GM18517 (cell line): ENCODE measurements around the gene CHRM5.
"Not testable (repeated sequence)": the region's sequence is repeated elsewhere in the genome, so short reads cannot be mapped to it uniquely, and the experiment has no call there.

Experiments
- ATAC-seq: cut with Tn5 transposase; IDR thresholded peaks from one replicate; pipeline ENCODE4 v1.9.1; 2021; ENCODE audit warnings: mild to moderate bottlenecking, moderate library complexity; ENCODE audit not compliant: unreplicated experiment

The CHRM5 gene

GRCh38 chr15:34038871-34039789 is 70.8 kb downstream of the CHRM5 start, which contains the start of gene AVEN:
Gene AVEN, minus strand, starts transcription at chr15:34039204. Its CDS starts 158 bp downstream, at chr15:34039046.
- peak; percentile 42 for ATAC-seq

DNA sequence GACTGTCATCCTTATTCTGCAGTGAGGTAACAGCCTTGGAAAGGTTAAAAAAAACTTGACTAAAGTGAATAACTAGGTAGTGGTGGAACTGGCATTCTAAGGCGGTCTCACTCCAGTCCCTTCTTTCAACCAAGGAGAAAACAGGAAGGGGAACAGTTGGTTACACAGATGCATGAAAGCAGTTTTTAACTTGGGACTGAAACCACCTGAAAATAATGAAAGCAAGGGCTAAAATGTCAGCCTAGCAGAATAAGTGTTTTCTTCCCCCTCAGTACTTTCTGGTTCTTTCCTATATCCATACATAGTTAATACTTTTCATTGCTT is 71.5 kb downstream of the CHRM5 start:
- ATAC-seq = peak; percentile 27

DNA sequence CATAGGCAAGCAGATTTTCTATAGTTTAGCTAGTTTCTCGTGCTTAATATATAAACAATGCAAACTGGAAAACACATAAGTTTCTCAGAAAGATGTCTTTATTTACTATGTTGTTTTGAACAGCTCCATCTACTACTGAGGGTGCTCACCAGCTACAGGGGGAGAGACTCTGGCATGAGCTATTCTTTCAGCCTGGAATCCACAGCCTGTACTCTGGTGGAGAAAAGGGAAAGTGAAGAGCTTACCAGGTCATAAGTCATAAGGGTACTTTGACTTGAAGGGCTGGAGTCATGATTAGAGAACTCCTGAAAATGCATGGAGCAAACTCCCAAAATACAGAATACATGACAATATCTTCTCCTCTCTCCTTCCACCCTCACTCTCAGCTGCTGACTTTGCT is 75.1 kb downstream of the CHRM5 start:
- ATAC-seq = no peak

- no peak for ATAC-seq
Measured at GRCh38 chr15:34043813-34044212, 75.5 kb downstream of the CHRM5 start.

GRCh38 chr15:34046471-34047145 is 78.3 kb downstream of the CHRM5 start:
- ATAC-seq = no peak

DNA sequence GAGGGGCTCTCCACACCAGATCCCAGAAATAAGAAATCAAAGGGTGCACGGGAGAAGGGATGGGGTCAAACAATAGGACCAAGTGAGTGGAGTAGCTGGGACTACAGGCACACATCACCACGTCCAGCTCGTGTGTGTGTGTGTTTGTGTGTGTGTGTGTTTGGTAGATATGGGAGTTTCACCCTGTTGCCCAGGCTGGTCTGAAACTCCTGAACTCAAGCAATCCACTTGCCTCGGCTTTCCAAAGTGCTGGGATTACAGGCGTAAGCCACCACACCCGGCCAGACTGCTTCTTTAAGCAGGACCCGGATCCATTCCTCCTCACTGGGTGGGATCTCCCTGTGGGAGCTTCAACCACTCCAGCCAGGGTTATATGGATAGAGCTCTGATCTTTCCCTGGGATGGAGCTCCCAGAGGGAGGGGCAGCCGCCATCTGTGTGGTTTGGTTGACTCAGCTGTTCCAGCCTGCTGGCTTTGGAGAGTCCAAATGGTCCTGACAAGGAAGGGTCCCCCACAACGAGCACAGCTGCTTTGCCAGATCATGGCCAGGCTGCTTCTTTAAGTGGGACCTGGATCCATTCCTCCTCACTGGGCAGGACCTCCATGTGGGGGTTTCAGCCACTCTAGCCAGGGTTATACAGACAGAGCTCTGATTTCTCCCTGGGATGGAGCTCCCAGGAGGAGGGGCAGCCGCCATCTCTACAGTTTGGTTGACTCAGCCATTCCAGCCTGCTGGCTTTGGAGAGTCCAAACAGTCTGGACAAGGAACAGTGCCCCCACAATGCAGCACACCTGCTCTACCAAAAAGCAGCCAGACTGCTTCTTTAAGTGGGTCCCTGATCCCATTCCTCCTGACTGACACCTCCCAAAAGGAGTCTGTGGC is 79.8 kb downstream of the CHRM5 start:
- no peak for ATAC-seq

DNA sequence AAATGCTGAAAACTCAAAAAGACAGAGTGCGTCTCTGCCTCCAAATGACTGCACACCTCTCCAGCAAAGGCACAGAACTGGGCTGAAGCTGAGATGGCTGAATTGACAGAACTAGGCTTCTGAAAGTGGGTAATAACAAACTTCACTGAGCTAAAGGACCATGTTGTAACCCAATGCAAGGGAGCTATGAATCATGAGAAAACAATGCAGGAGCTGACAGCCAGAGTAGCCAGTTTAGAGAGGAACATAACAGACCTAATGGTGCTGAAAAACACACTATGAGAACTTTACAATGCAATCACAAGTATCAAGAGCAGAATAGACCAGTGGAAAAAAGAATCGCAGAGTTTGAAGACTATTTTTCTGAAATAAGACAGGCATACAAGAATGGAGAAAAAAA is 80.8 kb downstream of the CHRM5 start:
- ATAC-seq = no peak

GRCh38 chr15:34050385-34050784 is 82.1 kb downstream of the CHRM5 start:
- not testable (repeated sequence) for ATAC-seq

DNA sequence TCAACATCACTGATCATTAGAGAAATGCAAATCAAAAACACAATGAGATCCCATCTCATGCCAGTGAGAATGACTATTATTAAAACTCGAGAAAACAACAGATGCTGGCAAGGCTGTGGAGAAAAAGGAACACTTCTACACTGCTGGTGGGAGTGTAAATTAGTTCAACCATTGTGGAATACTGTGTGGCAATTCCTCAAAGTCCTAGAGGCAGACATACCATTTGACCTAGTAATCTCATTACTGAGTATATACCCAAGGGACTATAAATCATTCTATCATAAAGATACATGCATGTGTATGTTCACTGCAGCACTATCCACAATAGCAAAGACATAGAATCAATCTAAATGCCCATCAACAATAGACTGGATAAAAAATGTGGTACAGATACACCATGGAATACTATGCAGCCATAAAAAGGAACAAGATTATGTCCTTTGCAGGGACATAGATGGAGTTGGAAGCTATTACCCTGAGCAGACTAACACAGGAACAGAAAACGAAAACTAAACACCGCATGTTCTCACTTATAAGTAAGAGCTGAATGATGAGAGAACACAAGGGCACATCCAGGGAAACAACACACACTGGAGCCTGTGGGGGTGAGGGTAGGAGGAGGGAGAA is 85.9 kb downstream of the CHRM5 start:
- no peak for ATAC-seq

DNA sequence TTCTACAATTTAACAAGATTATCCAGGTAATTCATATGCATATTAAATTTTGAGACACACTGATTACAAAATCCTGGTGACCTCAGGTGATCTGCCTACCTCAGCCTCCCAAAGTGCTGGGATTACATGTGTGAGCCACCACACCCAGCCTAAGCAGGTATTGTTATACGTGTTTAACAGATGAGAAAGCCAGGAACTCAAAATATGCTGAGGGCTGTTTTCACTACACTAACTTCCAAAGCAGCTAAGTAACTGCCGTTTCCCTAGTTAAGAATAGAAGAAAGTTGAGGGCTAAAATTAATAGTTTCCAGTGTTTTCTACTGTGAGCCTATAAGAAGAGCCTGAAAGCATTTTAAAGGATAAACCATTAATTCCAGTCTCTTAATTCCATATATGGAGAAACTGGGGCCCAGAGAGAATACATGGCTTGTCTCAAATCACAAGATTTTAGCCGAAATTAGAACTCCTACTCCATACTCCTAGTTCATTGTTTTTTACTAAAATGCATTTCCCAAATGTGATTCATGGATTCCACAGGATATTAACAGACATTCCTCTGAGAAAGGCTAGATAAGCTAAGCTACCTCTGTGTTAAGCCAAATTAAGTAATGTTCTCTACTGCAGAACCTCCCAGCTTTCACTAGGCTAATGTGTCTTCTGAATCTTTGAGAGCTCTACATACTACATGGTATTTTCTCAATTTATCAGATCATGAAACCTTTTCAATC is 87.7 kb downstream of the CHRM5 start:
- ATAC-seq = no peak

GRCh38 chr15:34056911-34057310 is 88.6 kb downstream of the CHRM5 start:
- ATAC-seq = no peak

DNA sequence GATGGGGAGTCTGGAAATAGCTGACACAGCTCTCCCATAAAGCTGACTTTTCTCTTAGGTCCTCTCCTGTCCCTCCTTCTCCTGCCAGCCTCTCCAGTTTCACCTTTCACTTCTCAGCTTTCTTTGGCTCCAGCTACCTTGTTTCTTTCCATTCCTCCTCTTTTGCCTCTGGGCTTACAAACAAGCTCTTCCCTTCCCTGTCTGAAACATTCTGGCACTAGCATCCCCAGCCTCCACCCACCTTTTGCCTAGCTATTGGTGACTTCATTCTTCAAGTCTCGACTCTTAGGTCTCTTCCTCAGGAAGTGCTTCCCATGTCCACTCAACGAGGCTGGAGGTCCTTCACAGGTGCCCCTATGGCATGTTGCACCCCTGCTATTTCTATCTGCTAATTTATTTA is 91.2 kb downstream of the CHRM5 start:
- no peak for ATAC-seq

GRCh38 chr15:34059946-34060345 is 91.6 kb downstream of the CHRM5 start:
- no peak for ATAC-seq

DNA sequence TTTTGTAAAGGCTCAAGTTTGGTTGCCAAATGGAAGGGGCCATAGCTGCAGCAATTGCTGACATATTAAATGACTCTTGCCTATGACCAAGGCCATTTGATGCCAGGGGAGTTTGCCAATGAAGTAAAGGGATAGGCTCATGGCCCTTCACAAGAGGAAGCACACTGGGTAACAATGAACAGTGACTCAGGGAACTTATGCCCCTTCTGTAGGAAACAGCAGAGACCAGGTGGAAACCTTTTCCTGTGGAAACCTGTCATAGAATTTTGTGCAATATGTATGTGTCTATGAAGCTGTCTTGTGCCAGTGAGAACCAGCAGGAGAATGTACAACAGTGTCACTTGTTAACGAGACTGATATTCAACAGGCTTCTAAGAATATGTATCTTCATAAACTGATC is 96.1 kb downstream of the CHRM5 start:
- ATAC-seq = no peak

DNA sequence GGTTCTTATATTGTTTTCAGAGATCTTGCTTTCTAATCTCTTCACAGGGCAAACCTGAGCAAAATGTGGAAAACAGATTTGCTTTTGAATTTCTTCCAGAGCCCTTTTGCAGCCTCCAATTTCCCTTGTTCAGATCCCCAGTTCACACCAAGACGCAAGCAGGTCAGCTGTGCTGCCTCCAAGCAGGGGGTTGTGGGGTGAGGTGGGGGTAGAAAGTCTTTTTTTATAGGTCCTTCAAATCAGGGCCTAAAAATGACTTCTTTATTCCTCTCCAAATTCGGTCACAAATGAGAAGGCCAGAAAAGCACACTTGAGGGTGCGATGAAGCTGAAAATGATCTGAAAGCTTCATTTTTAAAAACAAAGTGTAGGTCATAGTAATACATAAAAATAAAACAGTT is 97.0 kb downstream of the CHRM5 start:
- no peak for ATAC-seq

GRCh38 chr15:34065941-34066340 is 97.6 kb downstream of the CHRM5 start:
- no peak for ATAC-seq

- ATAC-seq = no peak
Measured at GRCh38 chr15:34070003-34070402, 101.7 kb downstream of the CHRM5 start.

DNA sequence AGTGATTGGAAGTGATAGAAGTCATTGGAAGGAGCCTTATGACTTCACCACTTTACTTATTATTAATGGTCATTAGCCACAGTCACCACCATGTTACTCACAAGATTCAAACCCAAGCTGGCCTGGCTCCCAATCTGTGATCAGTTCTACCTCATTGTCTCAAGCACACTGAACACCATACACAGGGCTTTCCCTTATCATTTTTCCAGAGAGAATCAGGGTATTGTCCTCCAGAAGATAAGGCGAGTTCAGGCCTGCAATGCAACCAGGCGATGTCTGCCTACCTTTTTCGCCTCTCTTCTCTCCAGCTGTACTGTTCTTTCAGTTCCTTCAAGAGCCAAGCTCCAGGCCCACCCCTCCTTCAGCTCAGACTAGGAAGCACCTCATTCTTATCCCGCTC is 108.5 kb downstream of the CHRM5 start:
- ATAC-seq = no peak

DNA sequence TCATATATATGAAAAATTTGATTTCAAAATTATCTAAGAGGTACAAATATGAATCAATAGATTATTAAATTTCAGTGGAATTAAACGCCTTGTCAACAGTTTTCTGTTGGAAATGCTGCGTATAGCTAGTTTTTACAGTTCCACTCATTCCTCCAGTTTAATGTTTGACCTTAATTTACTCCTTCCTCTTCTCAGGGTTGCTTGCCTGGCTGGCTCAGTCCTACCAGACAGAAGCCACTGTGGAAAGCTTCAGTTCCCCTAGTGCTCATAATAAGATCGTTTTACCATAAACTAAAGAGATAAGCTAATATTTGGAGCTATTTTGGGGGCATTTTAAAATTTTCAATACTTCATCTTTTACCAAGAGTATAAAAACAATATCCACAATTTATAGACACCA is 110.6 kb downstream of the CHRM5 start:
- ATAC-seq = no peak

DNA sequence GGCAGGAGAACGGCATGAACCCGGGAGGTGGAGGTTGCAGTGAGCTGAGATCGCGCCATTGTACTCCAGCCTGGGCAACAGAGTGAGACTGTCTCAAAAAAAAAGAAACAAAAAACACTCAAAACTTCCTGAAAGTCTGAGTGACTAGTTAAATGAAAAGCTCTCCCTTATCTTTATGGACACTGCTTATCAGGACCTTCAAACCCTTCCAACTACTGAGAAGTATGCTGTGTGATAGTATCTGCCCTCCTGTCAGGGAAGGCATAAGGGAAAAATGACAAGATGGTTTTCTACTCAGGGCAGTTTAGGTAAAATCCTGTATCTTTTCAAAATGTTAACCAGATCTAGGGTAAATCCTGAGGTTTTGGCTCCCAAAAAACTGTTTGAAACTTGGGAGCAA is 111.6 kb downstream of the CHRM5 start:
- ATAC-seq = no peak
